Stimulated activated CD4-positive, alpha-beta T cell treated with anti-CD3 and anti-CD28 coated beads, Interleukin-1b, Interleukin-23, amount 100 ng/mL, for 48 hours (primary cell): ENCODE data around the gene CRAMP1.
A peak's percentile ranks its signal among the peaks of the same experiment; 100 is the strongest.

Source experiments
- DNase-seq: peaks from one replicate; pipeline ENCODE4 v3.0.0-alpha.2; 2020

CRAMP1 gene

DNA sequence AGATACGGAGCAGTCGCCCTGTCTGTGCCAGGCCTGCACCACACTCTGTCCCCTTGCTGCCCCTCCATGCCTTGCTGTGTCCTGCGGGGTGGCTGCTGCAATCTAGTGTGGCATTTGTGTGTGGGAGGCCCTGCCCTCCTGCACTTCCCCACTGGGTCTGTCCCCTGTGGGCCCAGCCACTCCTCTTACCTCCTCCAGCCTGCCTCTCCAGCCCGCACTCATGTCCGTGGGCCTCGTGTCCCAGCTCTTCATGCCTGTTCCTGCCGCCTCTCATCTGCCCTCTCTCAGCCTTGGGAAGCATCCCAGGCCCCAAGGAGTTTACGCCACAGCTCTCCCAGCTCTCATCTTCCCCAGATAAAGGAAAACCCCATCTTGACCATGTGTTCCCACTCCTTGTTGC, 26.6 kb downstream of the CRAMP1 start:
- DNase-seq: no peak

DNA sequence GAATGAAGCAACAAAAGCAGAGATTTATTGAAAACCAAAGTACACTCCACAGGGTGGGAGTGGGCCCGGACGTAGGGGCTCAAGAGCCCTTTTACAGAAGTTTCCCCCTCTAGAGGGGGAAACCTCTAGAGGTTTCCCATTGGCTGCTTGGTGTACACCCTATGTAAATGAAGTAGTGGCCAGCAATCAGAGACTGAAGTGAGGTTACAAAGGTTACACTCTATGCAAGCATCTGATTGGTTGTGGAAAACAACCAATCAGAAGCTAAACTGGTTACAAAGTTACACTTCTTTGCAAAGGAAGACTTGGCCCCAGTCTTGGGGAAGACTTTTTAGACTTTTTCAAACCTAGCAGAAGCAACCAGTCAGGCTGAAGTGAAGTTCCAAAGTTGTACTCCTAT, 27.1 kb downstream of the CRAMP1 start:
- DNase-seq: no peak

DNA sequence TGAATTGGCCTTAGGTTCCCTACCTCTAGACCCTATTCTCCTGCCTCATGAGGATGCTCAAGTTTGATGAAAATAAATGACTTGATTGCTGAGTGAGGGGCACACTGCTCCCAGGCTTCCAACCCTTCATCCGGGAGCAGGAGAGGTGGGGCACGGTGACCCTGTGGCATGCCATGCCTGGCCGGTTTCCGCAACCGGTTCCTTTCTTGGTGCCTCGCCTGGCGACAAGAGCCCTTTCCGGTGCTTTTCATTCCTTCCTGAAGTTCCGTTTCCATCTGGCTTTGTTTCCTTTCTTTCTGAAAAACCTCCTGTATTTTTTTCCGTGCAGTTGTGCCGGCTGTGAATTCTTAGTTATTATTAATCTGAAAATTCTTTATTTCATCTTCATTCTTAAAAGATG, 27.7 kb downstream of the CRAMP1 start:
- no peak for DNase-seq

DNA sequence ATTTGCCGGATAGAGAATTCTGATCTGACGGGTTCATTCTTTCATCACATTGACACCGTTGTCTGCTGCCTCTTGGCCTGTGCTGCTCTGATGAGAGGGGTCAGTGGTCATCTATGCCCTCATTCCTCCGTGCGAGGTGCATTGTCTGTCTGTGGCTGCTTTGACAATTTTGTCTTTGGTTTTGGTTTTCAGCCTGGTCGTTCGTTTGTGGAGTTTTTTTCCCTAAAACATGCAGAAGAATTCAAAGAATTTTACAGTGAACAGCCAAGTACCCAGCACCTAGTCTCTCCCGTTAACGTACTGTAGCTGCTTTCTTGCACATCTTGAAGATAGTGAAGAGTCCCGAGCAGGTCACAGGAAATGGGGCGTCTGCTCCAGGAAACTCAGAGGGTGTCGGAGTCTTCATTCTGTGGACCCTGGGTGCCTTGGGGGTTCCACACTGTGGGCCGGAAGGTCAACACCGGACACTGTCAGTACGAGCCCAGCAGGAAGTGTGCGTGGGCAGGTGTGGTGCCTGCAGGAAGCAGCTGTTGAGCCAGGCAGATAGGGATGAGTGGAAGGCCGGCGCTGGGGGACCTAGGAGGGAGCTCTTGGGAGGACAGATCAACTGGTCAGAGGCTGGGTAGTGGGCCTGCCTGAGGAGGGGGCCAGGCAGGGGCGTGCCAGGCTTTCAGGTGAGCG, 28.2 kb downstream of the CRAMP1 start:
- no peak for DNase-seq

DNA sequence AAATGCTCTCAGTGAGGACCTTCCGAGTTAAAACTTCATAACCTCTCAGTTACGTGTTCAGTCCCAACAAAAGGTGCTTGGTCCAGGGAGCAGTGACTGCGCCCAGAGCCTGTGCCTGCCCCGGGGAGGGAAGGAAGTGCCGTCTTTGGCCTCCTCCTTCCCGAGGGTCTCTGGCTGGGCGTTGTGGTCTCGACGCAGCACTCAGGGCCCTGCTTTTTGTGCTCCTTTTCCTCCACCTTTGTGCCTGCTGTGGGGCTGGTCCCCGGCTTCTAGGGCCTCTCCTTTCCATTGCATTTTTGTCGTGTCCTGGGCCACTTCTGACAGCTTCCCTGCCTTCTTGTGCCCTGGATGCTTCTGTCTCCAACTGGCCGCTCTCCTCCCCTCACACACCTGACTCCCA, 29.1 kb downstream of the CRAMP1 start:
- DNase-seq: no peak

DNA sequence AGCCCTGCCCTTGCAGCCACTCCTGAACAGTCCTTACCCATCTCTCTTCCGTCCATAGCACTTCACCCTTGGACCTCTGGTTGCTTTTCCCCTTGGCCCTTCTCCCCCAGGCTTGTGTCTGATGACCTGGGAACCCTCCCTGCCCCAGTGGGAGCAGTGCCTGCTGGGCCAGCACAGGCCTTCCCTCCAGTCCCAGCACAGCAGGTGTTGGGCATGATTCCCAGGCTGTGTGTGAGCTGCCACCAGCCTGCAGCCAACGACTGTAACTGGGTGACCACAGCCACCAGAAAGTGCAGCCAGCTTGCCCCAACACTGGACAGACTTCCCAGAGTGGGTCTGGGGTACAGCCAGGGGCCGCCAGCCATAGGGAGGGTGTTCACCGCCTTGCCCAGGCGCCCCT, 30.0 kb downstream of the CRAMP1 start:
- DNase-seq: no peak

DNA sequence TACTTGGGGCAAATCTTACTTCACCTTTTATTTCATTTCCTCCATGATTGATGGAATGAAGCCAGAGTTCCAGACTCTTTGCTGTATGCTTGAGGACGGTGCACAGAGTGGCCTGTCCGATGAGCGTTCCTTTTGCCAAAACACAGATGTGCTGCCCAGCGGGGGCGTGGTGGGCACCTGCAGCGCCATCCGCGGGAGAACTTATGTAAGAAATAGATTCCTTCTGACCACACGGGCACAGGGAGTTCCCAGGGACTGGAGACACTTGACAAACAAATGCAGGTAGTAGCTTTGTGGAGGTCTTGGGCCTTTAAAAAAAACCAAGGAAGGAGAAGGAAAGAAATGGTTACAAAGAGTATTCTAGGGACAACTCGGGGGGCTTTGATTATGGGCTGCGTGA, 30.6 kb downstream of the CRAMP1 start:
- DNase-seq: no peak

DNA sequence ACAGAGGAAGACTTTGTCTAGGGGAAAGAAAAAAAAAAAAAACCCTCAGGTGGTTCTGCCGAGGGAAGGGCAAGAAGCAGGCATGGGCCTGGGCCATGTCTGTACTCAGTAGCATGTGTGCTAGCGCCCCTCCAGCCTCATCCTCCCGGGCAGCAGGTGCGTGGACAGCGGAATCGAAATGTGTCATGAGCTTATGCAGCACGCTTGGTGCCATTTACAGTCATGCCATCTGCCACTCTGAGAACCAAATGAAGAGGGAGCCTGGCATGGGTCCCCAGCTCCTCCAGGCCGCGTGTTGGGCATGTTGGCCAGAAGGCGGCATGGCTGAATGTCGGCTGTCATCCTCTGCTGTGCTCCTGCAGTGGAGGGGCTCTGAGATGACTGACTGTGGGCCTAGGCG, 31.4 kb downstream of the CRAMP1 start:
- no peak for DNase-seq

DNA sequence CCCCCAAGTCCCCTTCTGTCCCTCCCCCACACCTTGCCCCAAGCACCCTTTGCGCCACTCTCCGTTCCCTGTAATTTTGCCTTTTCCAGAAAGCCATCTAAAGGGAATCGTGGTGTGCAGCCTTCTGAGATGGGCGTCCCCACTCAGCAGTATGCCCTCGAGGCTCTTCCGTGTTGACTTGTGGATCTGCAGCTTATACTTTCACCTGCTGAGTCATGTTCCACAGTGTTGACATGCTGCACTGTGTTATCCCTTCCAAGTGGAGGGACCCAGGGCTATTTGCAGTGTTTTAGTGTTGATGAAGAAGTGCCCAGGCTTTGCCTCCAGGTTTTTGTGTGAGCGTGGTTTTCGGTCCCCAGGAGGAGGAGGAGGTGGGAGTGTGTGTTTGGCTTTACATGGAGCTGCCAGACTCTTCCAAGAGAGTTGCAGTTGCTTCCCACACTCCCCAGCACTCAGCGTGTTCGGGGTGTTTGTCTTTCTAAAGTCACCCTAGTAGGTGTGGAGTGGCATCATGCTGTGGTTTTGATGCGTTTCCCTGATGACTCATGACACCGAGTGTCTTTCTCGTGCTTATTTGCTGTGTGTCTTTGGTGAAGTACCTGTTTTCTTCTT, 33.9 kb downstream of the CRAMP1 start:
- DNase-seq: peak; percentile 46

DNA sequence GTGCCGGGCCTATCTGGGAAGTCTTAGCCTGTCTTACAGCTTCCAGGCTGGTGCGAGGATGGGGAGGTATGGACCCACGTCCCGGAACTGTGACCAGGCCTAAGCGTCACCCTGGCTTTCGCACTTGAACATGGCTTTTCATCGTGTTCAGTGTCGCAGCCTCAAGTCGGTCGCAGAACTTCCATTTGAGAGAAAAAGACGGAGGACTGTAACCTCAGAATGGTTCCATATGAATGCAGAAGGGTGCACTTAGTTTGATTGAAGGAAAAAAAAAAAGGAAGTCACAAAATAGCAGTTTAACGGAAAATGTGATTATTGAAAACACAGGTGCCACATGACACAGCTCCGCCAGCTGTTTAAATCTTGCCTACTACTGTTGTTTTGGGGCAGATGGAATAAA, 35.7 kb downstream of the CRAMP1 start:
- DNase-seq: no peak

DNA sequence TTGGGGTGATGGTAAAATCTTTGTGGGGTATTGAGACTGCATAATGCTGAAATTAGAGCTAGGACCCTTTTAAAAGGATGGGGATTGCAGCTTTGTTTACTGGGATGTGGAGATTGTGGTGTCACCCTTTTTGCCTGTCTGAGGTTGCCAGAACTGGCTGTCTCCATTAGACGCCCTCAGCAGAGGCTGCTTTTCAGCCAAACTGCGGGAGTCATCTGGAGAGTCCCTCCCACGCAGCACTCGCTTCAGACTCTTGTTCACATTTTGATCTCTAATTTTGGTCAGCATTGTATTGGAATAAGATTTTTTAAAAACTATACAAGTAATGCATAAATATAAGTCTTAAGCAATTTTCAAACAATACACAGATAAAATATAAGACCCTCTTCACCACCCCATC, 38.0 kb downstream of the CRAMP1 start:
- no peak for DNase-seq

DNA sequence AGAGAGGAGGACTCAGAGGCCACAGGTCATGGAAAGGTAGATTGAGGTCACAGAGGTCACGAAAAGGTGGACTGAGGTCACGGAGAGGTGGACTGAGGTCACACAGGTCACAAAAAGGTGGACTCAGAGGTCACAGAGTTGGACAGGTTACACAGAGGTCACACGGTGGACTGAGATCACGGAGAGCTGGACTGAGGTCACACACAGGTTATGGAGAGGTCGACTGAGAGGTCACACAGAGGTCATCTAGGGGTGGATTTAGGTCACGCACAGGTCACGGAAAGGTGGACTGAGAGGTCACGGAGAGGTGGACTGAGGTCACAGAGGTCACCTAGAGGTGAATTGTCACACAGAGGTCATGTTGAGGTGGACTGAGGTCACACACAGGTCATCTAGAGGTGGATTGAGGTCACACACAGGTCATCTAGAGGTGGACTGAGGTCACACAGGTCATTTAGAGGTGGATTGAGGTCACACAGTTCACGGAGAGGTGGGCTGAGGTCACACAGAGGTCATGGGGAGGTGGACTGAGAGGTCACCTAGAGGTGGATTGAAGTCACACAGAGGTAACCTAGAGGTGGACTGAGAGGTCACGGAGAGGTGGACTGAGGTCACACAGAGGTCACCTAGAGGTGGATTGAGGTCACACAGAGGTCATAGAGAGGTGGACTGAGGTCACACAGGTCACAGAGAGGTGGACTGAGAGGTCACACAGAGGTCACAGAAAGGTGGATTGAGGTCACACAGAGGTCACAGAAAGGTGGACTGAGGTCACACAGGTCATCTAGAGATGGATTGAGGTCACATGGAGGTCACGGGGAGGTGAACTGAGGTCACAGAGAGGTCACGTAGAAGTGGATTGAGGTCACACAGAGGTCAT, 39.2 kb downstream of the CRAMP1 start:
- no peak for DNase-seq

DNA sequence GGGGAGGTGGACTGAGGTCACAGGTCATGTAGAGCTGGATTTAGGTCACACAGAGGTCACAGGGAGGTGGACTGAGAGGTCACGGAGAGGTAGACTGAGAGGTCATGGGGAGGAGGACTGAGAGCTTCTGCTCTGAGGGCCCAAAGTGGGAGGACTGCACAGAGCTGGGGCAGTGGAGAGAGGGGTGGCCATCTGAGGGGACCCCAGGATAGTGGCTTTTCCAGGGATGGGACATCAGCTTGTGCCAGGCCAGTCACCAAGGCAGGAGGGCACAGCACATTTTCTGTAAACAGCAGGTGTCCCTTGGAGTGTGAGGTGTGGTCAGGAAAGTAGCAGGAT, 39.8 kb downstream of the CRAMP1 start:
- no peak for DNase-seq

DNA sequence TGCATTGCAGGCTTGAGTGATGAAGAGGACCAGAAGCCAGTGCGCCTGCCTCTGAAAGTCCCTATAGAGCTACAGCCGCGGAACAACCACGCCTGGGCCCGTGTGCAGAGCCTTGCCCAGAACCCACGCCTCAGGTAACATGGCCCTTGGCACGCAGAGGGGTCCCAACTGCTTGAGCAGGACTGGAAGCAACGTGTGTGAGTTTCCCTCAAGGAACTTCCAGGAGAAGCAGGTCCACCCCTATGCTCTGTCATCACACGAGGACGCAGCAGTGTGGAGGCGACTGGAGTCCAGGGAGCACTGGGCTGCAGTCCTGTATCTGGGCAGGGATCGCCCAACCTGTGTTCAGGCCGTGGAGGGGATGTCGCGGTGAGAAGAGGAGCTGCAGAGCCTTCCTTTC, 40.9 kb downstream of the CRAMP1 start:
- no peak for DNase-seq

DNA sequence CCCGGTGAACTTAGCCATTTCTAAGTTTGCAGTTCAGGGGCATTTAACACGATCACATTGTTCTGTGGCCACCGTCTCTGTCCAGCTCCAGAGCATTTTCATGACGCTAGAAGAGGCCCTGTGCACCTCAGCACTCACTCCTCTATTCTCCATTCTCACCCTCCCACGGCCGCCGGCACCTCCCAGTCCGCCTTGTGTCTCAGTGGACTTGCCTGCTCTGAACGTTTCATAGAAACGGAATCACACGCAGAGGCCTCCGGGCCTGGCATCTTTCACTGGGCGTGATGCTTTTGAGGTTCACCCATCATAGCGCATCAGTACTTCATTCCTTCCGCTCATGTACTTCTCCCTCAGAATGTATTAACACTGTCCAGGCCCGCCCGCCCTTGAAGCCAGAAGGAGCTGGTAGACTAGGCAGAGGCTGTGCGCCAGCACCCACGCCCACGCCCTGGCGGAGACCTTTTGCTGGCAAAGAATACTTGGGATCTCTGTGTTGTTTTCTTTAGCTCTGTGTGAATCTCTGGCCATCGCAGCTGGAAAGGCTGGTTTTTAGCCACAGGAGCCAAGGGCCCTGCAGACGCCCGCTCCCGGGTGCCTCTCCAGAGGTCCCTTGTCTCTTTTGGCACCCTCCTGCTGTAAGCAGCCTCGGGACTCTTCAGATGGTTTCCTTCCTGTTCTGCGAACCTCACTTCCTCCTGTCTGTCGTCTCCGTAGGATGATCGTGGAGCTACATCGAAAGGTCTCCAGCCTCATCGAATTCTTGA, 42.5 kb downstream of the CRAMP1 start:
- no peak for DNase-seq

DNA sequence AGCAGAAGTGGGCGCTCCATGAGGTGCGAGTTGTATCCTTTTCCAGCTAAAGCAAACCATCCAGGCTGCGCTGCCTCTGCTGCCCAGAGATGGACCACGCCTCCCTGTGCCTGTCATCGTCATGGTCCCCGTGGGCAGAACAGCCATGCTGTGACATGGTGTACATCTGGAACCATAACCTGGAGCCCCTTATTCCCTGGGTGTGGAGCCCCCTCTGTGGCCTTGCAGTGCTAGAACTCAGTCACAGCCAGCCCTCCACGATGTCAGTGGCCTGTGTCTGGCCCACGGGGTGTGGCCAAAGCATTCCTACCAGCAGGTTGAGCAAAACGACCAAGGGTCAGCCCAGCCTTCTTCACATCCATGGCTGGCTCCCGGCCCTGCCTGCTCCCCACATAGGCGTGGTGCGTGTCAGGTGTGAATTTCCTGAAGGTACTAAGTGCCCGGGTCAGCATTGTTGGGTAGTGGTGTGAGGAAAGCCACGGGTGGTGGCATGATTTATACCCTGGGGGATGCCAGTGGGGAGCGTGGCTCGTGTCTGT, 43.2 kb downstream of the CRAMP1 start:
- no peak for DNase-seq

DNA sequence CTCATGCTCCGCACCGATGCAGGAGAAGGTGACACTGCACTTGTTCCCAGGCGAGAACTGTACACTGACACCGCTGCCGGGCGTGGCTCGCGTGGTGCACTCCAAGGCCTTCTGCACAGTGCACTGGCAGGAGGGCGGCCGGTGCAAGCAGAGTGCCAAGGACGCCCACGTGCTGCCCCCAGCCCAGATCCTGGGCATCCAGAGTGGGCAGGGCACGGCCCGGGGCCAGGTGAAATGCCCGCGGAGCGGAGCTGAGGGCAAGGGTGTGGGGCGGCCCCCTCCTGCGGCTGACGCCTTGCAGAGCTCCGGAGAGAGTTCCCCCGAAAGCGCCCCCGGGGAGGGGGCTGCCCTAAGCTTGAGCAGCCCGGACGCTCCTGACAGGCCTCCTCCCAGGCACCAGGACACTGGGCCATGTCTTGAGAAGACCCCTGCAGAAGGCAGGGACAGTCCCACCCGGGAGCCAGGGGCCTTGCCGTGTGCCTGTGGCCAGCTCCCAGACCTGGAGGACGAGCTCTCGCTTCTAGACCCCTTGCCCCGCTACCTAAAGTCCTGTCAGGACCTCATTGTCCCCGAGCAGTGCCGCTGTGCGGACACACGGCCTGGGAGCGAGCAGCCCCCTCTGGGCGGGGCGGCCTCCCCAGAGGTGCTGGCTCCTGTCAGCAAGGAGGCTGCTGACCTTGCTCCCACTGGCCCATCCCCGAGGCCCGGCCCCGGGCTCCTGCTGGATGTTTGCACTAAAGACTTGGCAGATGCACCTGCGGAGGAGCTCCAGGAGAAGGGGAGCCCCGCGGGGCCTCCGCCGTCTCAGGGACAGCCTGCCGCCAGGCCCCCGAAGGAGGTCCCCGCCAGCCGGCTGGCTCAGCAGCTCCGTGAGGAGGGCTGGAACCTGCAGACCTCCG, 44.0 kb downstream of the CRAMP1 start:
- no peak for DNase-seq

DNA sequence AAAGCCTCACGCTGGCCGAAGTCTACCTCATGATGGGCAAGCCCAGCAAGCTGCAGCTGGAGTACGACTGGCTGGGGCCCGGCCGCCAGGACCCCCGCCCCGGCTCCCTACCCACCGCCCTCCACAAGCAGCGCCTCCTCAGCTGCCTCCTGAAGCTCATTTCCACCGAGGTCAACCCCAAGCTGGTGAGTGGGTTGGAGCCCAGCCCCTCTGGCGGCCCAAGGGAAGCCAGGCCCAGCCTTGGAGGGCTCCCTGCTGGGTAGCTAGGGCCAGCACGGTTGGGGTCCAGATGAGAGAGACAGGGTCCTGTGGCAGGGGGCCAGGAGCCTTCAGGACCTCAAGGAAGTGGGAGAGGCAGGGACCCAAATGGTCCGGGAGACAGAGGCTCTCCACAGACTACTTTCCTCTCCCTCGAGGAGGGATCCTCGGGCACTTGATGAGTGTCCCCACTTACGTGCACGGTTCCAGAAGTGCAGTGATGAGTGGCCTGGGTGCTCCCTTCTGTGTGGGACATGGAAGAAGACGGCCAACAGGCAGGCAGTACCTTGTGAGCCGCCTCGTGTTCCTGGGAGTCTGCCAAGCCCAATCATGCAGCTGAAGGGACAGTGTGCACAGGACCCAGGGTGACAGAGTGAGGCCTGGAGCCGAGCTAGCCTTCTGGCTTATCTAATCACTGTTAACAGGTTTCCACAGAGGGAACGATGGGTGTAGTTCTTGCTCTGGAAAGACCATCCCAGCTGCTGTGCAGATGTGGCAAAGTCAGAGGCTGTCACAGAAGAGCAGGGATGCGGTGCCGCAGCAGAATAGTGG, 44.9 kb downstream of the CRAMP1 start:
- DNase-seq: no peak

DNA sequence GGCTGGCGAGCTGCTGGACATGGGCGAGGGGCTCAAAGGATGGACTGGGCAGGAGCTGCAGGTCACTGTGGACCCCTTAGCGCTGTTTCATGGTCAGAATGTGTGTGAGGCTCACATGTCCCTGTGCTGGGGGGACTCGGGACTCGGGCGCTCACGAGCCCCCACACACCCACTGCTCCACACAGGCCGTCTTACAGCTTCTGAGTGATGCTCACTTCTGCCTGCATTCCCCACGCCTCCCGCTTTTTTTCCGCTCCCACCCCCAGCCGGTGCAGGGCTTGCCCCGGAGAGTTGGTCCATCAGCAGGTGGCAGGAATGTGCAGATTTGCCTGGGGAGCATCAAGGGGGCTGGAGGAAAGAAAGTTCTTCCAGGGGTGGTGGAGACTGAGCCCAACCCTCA, 45.7 kb downstream of the CRAMP1 start:
- no peak for DNase-seq

DNA sequence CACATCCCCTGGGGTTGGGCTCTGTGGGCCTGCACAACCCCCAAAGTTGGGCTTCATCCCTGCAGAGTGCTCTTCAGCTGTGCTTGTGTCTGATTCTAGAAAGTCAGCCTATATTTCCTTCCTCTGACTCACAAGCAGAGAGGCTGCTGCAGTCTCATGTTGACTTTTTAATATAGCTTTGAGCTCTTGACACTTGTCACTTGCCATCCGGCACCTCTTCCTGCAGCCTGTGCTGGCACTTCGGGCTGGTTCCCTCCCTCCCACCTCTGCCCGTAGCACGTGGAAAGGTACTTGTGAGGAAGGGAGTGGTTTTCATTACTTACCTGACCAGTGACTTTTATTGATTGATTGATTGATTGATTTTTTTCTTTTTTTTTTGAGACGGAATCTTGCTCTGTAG, 46.9 kb downstream of the CRAMP1 start:
- no peak for DNase-seq

DNA sequence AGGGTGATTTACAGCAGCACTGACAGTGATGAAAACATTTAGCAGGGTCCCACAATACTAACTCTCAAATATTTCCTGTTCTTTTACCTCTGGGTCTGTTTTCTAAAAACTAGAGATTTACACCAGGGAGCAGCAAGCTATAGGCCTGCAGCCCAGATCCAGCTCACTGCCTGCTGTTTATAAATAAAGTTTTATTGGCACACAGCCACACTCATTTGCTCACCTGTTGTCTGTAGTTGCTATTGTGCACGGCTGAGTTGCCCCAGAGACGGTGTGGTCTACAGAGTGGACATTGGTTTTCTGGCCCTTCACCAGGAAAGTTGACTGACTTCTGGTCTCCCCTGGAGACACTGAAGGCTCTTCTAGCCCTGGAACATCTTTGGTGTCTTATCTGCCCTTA, 49.7 kb downstream of the CRAMP1 start:
- no peak for DNase-seq
